Spleen (tissue), 7 donors: ENCODE results near the gene SLC25A38.

Source experiments
- CTCF ChIP-seq, 11 experiments: fragments of 200-600 bp in 7 of 11; fragments of 450-650 bp in 4 of 11; sonication (generic) in 4 of 11; IDR thresholded peaks in 8 of 11; conservative IDR thresholded peaks in 3 of 11; 1 replicate in 7 of 11; 2 replicates in 4 of 11; pipeline versions ENCODE4 v1.4.0 to v1.8.0; 2016 to 2021; ENCODE audit warnings: antibody characterized with exemption in 11 of 11, inconsistent platforms in 4 of 11, mild to moderate bottlenecking in 1 of 11
- POLR2AphosphoS5 ChIP-seq, 3 donors: sonication (generic); formaldehyde crosslinking; IDR thresholded peaks; one replicate each; pipeline ENCODE4 v1.5.1; 2017; ENCODE audit warnings: antibody characterized with exemption in 3 of 3
- donor health status: DM: no; HTN: no; CAD: no; lungs with moderate emphysema.
- donor health status: DM: no; HTN: no; CAD: no.
- donor health status: DM: no; HTN: no; CAD: no.

- TF ChIP-seq CTCF (IDR thresholded peaks at IDR 0.05 in 8 of 11, conservative IDR thresholded peaks at IDR 0.05 in 3 of 11) (no peak), POLR2AphosphoS5 (IDR thresholded peaks at IDR 0.05) (no peak)
These were observed 62.8 kb downstream of the SLC25A38 start for GRCh38 chr3:39445927-39446326.
